Kidney capillary endothelial cell (primary cell): Measurements from ENCODE around the gene PCDHB9.
"Not testable (repeated sequence)": the region's sequence is repeated elsewhere in the genome, so short reads cannot be mapped to it uniquely, and the experiment has no call there.

Source experiments
- DNase-seq: peaks from one replicate; pipeline ENCODE4 v3.0.0-alpha.2; 2018; ENCODE audit warnings: low spot score

PCDHB9 gene

DNA sequence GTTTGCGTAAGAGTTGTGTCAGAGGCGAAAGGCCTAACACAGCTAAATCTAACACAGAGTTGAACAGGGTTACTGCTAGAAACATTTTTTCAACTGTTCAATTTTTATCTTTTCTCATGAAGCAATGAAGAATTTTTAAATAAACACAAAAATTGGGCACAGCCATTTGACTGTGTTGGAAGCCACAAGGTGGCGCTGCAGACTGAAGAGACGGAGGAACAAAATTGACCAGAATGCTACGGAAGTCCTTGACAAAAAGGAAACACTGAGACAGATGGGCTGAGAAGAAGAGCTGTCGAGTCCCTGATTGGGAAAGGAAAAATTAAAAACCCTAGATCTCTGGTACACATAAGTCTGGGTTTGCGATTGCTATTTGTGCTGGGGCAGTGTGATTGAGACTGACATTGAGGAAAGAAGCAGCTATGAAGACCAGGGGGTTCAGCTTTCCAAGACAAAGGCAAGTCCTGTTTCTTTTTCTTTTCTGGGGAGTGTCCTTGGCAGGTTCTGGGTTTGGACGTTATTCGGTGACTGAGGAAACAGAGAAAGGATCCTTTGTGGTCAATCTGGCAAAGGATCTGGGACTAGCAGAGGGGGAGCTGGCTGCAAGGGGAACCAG lies at the start of gene PCDHB9:
Gene PCDHB9 (plus strand): TSS at position 265 of the 616 bp plus-strand sequence. CDS start 158 bp downstream, at position 423.
- DNase-seq, result no peak

DNA sequence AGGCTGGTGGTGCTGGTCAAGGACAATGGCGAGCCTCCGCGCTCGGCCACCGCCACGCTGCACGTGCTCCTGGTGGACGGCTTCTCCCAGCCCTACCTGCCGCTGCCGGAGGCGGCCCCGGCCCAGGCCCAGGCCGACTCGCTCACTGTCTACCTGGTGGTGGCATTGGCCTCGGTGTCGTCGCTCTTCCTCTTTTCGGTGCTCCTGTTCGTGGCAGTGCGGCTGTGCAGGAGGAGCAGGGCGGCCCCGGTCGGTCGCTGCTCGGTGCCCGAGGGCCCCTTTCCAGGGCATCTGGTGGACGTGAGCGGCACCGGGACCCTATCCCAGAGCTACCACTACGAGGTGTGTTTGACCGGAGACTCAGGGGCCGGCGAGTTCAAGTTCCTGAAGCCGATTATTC lies 49.6 kb upstream of the PCDHB9 start:
- not testable (repeated sequence) for DNase-seq

DNA sequence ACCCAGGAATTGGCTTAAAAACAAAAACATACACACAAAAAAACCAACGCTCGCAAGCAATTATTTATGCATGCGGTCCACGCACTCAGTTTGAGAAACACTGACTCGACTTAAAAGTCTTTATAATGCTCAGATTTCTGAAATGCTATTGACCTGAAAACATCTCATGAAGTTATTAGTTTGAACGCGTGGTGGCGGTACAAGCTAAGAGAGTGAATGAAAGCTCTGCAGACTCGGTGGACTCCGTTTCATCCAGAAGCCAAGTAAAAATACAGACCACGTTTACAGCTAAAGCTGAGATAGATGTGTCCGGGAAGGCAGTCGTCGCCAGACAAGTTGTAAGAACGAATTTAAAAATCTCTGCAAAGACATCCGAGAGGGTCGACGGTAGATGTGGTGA lies 37.1 kb upstream of the PCDHB9 start, which contains the start of gene PCDHB6:
Gene PCDHB6 (plus strand): TSS at position 246 of the 400 bp plus-strand sequence. CDS start 201 bp downstream, outside the sequence.
- DNase-seq, result peak; percentile 0

DNA sequence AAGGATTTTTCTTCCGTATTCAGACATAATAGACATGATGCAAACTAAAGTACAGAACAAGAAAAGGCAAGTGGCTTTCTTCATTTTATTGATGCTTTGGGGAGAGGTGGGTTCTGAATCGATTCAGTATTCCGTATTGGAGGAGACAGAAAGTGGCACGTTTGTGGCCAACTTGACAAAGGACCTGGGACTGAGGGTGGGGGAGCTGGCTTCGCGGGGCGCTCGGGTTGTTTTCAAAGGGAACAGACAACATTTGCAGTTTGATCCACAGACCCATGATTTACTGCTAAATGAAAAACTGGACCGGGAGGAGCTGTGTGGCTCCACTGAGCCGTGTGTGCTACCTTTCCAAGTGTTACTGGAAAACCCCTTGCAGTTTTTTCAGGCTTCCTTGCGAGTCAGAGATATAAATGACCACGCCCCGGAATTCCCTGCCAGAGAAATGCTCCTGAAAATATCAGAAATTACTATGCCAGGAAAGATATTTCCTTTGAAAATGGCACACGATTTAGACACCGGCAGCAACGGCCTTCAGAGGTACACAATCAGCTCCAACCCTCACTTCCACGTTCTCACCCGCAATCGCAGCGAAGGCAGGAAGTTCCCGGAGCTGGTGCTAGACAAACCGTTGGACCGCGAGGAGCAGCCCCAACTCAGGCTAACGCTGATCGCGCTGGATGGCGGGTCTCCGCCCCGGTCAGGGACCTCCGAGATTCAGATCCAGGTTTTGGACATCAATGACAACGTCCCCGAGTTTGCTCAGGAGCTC lies 36.6 kb upstream of the PCDHB9 start:
- DNase-seq, result no peak

DNA sequence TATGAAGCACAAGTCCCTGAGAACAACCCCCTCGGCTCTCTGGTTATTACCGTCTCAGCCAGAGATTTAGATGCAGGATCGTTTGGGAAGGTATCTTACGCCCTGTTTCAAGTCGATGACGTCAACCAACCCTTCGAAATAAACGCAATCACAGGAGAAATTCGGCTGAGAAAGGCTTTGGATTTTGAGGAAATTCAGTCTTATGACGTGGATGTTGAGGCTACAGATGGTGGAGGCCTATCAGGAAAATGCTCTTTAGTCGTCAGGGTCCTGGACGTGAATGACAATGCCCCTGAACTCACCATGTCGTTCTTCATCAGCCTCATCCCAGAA lies 36.0 kb upstream of the PCDHB9 start:
- DNase-seq, result no peak

DNA sequence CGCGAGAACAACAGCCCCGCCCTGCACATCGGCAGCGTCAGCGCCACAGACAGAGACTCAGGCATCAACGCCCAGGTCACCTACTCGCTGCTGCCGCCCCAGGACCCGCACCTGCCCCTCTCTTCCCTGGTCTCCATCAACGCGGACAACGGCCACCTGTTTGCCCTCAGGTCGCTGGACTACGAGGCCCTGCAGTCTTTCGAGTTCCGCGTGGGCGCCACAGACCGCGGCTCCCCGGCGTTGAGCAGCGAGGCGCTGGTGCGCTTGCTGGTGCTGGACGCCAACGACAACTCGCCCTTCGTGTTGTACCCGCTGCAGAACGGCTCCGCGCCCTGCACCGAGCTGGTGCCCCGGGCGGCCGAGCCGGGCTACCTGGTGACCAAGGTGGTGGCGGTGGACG lies 35.3 kb upstream of the PCDHB9 start:
- not testable (repeated sequence) for DNase-seq

DNA sequence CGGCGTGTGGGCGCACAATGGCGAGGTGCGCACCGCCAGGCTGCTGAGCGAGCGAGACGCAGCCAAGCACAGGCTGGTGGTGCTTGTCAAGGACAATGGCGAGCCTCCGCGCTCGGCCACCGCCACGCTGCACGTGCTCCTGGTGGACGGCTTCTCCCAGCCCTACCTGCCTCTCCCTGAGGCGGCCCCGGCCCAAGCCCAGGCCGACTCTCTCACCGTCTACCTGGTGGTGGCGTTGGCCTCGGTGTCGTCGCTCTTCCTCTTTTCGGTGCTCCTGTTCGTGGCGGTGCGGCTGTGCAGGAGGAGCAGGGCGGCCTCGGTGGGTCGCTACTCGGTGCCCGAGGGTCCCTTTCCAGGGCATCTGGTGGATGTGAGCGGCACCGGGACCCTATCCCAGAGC lies 34.9 kb upstream of the PCDHB9 start:
- DNase-seq, result not testable (repeated sequence)

DNA sequence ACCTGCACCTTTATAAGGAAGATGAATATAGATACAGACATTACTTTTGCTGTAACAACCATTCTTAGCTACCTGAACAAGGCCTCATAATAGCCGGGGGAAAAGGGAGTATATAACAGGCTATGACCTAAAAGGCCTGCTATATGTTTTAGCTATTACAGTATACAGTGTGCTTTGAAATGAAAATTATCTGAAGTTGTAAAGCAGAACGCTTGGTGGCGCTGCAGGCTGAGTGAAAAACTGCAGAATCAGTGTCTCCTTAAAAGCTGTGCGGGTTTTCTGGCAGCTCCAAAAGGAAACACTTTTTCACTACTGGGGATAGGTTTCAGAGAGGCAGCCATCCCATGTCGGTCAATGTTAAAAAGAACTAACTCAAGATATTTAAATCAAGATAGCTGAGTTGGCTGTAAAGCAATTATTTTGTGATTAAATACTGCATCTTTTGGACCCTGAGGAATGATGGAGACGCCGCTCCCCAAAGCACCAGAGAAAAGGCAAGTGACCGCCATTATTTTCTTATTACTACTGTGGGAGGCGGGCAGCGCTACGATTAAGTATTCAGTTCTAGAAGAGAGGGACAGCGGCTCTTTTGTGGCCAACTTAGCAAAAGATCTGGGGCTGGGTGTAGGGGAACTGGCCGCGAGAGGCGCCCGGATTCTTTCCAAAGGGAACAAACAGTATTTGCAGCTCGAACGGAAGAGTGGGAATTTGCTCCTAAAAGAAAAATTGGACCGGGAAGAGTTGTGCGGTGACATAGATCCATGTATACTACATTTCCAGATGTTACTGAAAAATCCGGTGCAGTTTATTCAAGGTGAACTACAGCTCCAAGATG lies 31.2 kb upstream of the PCDHB9 start:
- no peak for DNase-seq

DNA sequence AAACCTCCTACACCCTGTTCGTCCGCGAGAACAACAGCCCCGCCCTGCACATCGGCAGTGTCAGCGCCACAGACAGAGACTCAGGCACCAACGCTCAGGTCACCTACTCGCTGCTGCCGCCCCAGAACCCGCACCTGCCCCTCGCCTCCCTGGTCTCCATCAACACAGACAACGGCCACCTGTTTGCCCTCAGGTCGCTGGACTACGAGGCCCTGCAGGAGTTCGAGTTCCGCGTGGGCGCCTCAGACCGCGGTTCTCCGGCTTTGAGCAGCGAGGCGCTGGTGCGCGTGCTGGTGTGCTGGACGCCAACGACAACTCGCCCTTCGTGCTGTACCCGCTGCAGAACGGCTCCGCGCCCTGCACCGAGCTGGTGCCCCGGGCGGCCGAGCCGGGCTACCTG lies 29.6 kb upstream of the PCDHB9 start:
- DNase-seq, result not testable (repeated sequence)

DNA sequence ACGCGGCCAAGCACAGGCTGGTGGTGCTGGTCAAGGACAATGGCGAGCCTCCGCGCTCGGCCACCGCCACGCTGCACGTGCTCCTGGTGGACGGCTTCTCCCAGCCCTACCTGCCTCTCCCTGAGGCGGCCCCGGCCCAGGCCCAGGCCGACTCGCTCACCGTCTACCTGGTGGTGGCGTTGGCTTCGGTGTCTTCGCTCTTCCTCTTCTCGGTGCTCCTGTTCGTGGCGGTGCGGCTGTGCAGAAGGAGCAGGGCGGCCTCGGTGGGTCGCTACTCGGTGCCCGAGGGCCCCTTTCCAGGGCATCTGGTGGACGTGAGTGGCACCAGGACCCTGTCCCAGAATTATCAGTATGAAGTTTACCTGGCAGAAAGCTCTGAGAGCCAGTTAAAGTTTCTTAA lies 29.1 kb upstream of the PCDHB9 start:
- DNase-seq, result not testable (repeated sequence)

DNA sequence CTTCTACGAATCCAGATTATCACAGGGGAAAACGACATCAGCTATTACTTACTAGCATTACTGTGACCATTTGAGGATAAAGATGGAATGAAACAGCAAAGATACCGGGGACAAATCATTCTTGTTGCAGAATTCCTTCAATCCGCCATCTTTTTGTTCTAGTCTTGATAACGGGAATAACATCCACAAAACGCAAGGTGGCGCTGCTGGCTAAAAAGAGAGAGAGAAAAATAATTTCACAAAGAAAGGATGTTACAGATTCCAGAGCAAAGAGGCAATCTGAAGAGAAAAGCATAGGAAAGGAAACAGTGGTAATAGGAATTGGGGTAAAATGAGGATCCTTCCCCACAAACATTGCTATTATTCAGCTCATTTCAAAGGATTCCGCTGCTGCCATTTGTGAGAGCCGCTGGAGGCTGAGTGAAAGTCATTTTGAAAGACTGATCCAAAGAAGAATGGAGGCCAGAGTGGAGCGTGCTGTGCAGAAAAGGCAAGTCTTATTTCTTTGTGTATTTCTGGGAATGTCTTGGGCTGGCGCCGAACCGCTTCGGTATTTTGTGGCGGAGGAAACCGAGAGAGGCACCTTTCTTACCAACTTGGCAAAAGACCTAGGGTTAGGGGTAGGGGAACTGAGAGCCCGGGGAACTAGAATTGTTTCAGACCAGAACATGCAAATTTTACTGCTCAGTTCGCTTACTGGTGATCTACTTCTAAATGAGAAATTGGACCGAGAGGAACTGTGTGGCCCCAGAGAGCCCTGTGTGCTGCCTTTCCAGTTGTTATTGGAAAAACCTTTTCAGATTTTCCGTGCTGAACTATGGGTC lies 14.4 kb upstream of the PCDHB9 start, which contains the start of gene PCDHB7:
Gene PCDHB7 (plus strand): TSS at position 264 of the 824 bp plus-strand sequence. CDS start 192 bp downstream, at position 456.
- DNase-seq, result no peak

DNA sequence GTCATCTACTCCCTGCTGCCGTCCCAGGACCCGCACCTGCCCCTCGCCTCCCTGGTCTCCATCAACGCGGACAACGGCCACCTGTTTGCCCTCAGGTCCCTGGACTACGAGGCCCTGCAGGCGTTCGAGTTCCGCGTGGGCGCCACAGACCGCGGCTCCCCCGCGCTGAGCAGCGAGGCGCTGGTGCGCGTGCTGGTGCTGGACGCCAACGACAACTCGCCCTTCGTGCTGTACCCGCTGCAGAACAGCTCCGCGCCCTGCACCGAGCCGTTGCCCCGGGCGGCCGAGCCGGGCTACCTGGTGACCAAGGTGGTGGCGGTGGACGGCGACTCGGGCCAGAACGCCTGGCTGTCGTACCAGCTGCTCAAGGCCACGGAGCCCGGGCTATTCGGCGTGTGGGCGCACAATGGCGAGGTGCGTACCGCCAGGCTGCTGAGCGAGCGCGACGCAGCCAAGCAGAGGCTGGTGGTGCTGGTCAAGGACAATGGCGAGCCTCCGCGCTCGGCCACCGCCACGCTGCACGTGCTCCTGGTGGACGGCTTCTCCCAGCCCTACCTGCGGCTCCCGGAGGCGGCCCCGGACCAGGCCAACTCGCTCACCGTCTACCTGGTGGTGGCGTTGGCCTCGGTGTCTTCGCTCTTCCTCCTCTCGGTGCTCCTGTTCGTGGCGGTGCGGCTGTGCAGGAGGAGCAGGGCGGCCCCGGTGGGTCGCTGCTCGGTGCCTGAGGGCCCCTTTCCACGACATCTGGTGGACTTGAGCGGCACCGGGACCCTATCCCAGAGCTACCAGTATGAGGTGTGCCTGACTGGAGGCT lies 12.5 kb upstream of the PCDHB9 start:
- not testable (repeated sequence) for DNase-seq

DNA sequence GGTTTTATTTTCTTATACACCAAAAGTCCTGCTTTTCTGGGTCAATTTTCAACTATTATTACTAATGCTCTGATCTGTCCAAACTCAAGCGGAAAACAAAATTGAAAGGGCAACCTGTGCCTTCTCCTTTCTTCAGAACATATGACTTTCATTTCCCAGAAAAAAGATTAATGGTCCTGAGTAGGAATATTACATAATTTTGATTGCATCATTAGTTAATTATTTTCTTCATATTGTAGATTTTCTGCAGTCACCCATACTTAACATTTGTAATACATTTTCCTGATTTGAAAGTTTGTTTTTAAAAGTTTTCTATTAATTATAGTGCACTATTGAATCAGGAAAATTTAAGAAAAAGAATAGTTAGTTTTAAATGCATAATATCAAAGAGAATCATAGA lies 11.0 kb upstream of the PCDHB9 start:
- DNase-seq, result no peak

DNA sequence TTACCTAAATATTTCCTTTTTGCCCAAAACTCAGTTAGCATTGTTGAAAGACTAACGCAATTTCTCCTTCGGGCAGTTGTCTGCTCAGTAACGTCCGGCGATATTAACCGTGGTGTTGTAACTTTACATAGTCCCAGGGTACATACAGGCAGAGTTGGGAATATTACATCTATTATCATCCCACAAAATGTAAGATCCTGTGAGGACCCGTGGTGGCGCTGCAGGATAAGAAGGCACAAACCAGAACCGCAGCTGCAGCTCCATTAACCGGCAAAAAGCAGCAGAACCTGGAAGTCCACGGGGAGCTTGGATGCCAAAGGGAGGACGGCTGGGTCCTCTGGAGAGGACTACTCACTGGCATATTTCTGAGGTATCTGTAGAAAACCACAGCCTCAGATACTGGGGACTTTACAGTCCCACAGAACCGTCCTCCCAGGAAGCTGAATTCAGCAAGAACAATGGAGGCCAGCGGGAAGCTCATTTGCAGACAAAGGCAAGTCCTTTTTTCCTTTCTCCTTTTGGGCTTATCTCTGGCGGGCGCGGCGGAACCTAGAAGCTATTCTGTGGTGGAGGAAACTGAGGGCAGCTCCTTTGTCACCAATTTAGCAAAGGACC lies 9.3 kb upstream of the PCDHB9 start, which contains the start of gene PCDHB8:
Gene PCDHB8 (plus strand): TSS at position 214 of the 615 bp plus-strand sequence. CDS start 245 bp downstream, at position 459.
- not testable (repeated sequence) for DNase-seq

DNA sequence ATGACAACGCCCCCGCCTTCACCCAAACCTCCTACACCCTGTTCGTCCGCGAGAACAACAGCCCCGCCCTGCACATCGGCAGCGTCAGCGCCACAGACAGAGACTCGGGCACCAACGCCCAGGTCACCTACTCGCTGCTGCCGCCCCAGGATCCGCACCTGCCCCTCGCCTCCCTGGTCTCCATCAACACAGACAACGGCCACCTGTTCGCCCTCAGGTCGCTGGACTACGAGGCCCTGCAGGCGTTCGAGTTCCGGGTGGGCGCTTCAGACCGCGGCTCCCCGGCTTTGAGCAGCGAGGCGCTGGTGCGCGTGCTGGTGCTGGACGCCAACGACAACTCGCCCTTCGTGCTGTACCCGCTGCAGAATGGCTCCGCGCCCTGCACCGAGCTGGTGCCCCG lies 7.6 kb upstream of the PCDHB9 start:
- DNase-seq, result not testable (repeated sequence)

DNA sequence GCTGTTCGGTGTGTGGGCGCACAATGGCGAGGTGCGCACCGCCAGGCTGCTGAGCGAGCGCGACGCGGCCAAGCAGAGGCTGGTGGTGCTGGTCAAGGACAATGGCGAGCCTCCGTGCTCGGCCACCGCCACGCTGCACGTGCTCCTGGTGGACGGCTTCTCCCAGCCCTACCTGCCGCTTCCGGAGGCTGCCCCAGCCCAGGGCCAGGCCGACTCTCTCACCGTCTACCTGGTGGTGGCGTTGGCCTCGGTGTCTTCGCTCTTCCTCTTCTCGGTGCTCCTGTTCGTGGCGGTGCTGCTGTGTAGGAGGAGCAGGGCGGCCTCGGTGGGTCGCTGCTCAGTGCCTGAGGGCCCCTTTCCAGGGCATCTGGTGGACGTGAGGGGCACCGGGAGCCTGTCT lies 7.1 kb upstream of the PCDHB9 start:
- not testable (repeated sequence) for DNase-seq

DNA sequence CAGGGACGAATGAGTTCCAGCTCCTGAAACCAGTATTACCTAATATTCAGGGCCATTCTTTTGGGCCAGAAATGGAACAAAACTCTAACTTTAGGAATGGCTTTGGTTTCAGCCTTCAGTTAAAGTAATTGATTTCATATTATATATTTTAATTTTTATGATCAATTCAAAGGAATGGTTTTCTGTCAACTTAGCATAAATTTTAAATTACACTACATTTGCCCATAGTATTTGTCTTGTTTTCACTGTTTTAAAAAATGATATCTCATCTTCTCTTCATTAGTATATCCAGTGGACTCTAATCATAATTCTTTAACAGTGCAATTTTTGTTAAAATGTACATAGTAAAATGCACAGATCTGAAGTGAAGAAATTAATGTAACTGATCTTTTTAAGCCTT lies 6.6 kb upstream of the PCDHB9 start:
- no peak for DNase-seq

DNA sequence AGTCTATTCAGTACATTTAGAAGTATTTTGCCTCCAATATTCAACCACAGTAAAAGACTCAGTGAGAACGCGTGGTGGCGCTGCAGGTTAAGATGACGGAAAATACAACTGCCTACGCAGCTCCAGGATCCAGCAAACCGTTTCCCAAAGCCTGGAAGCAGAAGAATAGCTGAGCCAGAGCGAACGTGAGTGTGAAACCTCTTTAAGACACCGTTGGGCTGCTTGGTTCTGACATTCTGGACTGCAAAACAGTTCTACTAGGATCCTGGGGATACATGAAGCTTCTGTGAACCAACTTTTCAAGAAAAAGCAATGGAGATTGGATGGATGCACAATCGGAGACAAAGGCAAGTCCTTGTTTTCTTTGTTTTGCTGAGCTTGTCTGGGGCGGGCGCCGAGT lies 4.7 kb upstream of the PCDHB9 start, which contains the start of gene PCDHB16:
Gene PCDHB16 (plus strand): TSS at position 140 of the 400 bp plus-strand sequence. CDS start 173 bp downstream, at position 313.
- DNase-seq, result no peak

DNA sequence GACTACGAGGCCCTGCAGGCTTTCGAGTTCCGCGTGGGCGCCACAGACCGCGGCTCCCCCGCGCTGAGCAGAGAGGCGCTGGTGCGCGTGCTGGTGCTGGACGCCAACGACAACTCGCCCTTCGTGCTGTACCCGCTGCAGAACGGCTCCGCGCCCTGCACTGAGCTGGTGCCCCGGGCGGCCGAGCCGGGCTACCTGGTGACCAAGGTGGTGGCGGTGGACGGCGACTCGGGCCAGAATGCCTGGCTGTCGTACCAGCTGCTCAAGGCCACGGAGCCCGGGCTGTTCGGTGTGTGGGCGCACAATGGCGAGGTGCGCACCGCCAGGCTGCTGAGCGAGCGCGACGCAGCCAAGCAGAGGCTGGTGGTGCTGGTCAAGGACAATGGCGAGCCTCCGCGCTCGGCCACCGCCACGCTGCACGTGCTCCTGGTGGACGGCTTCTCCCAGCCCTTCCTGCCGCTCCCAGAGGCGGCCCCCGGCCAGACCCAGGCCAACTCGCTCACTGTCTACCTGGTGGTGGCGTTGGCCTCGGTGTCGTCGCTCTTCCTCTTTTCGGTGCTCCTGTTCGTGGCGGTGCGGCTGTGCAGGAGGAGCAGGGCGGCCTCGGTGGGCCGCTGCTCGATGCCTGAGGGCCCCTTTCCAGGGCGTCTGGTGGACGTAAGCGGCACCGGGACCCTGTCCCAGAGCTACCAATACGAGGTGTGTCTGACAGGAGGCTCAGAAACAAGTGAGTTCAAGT lies 2.7 kb upstream of the PCDHB9 start:
- DNase-seq, result not testable (repeated sequence)
